Esophagus muscularis mucosa (tissue), 4 donors: ENCODE results near the gene SENP8. TPM values are rescaled to one million over a fixed set of nuclear protein-coding genes. Genes with fewer than 3 reads are reported as not detected.

Experiments
- DNase-seq: peaks from one replicate; pipeline ENCODE4 v3.0.0-alpha.2; 2017; ENCODE audit errors: extremely low spot score
- H3K27ac ChIP-seq, 4 donors: fragments of 200-600 bp; sonication (generic); replicated peaks in 1 of 4; 1 replicate in 3 of 4; 2 replicates in 1 of 4; pipeline ENCODE4 v1.5.1; 2016 to 2019; ENCODE audit warnings: mild to moderate bottlenecking in 1 of 4
- H3K27me3 ChIP-seq, 4 donors: fragments of 200-600 bp; sonication (generic); one replicate each; pipeline versions ENCODE4 v1.5.1 to v1.6.0; 2016 to 2019
- H3K36me3 ChIP-seq, 4 donors: fragments of 200-600 bp; sonication (generic); one replicate each; pipeline ENCODE4 v1.5.1; 2016 to 2019
- H3K4me1 ChIP-seq, 4 donors: fragments of 200-600 bp; sonication (generic); one replicate each; pipeline ENCODE4 v1.5.1; 2016 to 2019
- H3K4me3 ChIP-seq, 4 donors: fragments of 200-600 bp; sonication (generic); 1 replicate in 2 of 4; 2 replicates in 2 of 4; pipeline ENCODE4 v1.5.1; 2016 to 2019; ENCODE audit warnings: mild to moderate bottlenecking in 4 of 4, moderate library complexity in 1 of 4
- H3K9me3 ChIP-seq, 4 donors: fragments of 200-600 bp; sonication (generic); 1 replicate in 3 of 4; 2 replicates in 1 of 4; pipeline ENCODE4 v1.5.1; 2016 to 2019
- EP300 ChIP-seq: sonication (generic); formaldehyde crosslinking; IDR thresholded peaks from one replicate; pipeline ENCODE4 v1.6.1; 2017; ENCODE audit warnings: antibody characterized with exemption
- POLR2A ChIP-seq: fragments of 450-650 bp; IDR thresholded peaks from one replicate; pipeline ENCODE4 v1.6.1; 2017; ENCODE audit warnings: antibody characterized with exemption, moderate library complexity, mild to moderate bottlenecking, low read depth
- POLR2AphosphoS5 ChIP-seq, 2 donors: sonication (generic); formaldehyde crosslinking; IDR thresholded peaks; one replicate each; pipeline ENCODE4 v1.6.1; 2017; ENCODE audit warnings: antibody characterized with exemption in 2 of 2
- WGBS: methylation state at CpG from one replicate; pipeline ENCODE4 v1.1.5; 2018; 5-methylcytosine and 5-hydroxymethylcytosine counted together
- intact Hi-C: fragments of 100-400 bp; cut with DNase I; formaldehyde crosslinking; loops from one replicate; pipeline ENCODE4 v1.15.1; 2023
- total RNA-seq, 4 donors: library from RNA; depleted of rRNA; stranded (reverse); fragments of >200 nt; gene quantifications; one replicate each; pipeline versions ENCODE4 v1.1.0 to v1.2.1, GENCODE V29; 2016
- TF ChIP-seq, protein P1 (sequence below), 3 experiments: fragments of 200-600 bp in 2 of 3; fragments of 450-650 bp in 1 of 3; sonication (generic) in 2 of 3; IDR thresholded peaks; one replicate each; pipeline ENCODE4 v1.5.1; 2017 to 2019; ENCODE audit warnings: antibody characterized with exemption in 3 of 3, mild to moderate bottlenecking in 2 of 3, moderate library complexity in 1 of 3

The SENP8 gene
- total RNA-seq, 4 donors from 2014 or later, result 1.7 to 2.4 (median 2.0) TPM

DNA sequence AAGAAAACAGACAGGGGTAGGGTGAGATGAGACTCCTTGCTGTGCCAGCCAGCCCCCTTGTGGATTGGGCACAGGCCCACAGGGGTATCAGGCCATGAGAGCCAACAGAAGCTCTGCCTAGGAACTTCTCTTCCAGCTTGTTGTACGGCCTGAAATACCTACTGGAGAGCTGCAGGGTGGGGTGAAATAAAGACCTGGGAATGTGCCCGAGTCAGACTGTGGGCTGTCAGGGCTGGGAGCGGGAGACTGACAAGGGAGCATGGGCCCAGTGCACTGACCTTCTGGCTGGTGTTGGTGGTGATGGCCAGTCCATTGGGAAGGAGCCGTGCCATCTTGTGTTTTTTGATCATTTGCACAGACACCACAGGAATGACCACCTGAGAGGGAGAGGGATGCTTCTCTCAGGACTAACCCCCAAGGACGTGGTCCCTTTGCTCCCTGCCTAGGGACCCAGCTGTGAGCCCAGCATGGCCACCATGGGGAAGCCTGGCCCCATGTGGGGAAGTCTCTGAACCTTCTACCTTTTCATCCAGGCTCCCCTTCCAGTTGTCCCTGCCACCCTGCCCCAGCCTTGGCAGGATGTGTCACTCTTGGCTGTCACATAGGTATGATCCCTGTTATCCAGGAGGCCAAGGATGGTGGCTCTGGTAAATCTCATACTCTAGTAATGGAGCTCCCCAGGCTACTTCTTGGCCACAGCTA, 48.7 kb downstream of the SENP8 start:
- DNase-seq, result no peak
- intact Hi-C loops, result no loop called here
- H3K4me3 ChIP-seq, result no peak overlapping the region
- H3K4me1 ChIP-seq, result no peaks in the 10 kb centered on the region
- H3K36me3 ChIP-seq, result no peaks in the 10 kb centered on the region
- no peaks in the 10 kb centered on the region for H3K9me3 ChIP-seq
- WGBS, result 94% methylated on average over 5 of the region's 5 CpGs
- H3K27ac ChIP-seq, result no peak overlapping the region
- H3K27me3 ChIP-seq, result peaks cover 0 to 18% (median 0%) of the 10 kb centered on the region in 4 donors
- TF ChIP-seq POLR2AphosphoS5 (IDR thresholded peaks at IDR 0.05), result no peak
- TF ChIP-seq POLR2A, result no peak
- no peak for TF ChIP-seq EP300
- TF ChIP-seq, protein P1, sequence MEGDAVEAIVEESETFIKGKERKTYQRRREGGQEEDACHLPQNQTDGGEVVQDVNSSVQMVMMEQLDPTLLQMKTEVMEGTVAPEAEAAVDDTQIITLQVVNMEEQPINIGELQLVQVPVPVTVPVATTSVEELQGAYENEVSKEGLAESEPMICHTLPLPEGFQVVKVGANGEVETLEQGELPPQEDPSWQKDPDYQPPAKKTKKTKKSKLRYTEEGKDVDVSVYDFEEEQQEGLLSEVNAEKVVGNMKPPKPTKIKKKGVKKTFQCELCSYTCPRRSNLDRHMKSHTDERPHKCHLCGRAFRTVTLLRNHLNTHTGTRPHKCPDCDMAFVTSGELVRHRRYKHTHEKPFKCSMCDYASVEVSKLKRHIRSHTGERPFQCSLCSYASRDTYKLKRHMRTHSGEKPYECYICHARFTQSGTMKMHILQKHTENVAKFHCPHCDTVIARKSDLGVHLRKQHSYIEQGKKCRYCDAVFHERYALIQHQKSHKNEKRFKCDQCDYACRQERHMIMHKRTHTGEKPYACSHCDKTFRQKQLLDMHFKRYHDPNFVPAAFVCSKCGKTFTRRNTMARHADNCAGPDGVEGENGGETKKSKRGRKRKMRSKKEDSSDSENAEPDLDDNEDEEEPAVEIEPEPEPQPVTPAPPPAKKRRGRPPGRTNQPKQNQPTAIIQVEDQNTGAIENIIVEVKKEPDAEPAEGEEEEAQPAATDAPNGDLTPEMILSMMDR (IDR thresholded peaks at IDR 0.05), result no peak

DNA sequence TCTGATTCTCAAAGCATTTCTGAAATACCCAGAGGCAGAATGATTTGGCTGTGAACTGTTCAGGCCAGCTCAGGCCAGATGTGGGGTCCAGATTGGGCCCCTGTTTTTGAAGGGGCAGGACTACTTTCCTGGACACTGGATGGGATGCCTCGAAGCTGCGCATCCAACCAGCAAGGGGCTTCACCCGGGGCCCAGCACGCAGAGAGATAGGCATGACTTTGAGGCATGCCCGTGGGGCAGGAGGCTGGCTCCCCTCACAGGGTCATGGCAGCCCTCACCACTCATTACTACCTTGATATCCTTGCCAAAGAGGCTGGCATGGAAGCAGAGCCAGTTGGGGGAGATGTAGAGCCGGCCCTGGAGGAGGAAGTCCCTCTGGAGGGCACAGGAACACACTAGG, 49.2 kb downstream of the SENP8 start:
- Histone ChIP-seq H3K27ac (no peak overlapping the region), H3K4me3 (no peak overlapping the region), H3K9me3 (no peaks in the 10 kb centered on the region), H3K4me1 (no peaks in the 10 kb centered on the region), H3K27me3 (peaks cover 0 to 18% (median 0%) of the 10 kb centered on the region in 4 donors), H3K36me3 (no peaks in the 10 kb centered on the region)
- intact Hi-C loops, result no loop called here
- TF ChIP-seq POLR2AphosphoS5 (IDR thresholded peaks at IDR 0.05) (no peak), EP300 (no peak), POLR2A (no peak)
- TF ChIP-seq, protein P1 (IDR thresholded peaks at IDR 0.05), result no peak
- no peak for DNase-seq
- 92% methylated on average over 6 of the region's 6 CpGs for WGBS

DNA sequence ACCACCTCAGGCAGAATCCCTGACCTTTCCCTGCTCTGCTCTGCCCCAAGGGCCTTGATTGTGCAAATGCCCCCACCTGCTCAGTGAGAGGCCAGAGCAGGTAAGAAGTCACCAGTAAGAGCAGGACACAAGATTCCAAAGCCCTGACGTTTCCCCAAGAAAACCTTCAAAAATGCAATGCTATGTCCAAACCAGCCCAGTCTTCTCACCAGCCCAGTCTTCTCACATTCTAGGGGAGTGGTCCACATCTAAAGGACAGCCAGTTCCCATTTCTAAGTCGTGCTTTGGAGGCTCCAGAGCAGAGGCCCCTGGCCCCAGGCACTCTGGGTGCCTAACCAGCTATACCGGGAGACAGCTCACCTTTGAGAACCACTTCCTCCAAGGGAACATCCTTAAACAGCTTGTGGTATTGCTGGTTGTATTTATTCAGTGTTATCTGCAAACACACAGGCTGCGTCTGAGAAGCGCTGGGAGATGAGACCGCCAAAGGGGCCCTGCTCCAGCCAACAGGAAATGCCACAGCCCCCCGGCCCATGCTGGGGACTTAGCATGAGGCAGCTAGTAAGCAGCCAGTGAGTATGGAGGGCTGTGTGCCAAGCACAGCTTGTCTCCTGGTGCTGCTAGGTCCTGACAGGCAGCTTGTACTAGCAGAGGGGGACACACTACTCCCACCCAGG, 50.1 kb downstream of the SENP8 start:
- H3K4me1 ChIP-seq, result no peaks in the 10 kb centered on the region
- H3K36me3 ChIP-seq, result no peaks in the 10 kb centered on the region
- intact Hi-C loops, result no loop called here
- H3K27me3 ChIP-seq, result peaks cover 0 to 18% (median 0%) of the 10 kb centered on the region in 4 donors
- no peak overlapping the region for H3K27ac ChIP-seq
- DNase-seq, result no peak
- no peaks in the 10 kb centered on the region for H3K9me3 ChIP-seq
- H3K4me3 ChIP-seq, result no peak overlapping the region
- 53% methylated on average over 7 of the region's 7 CpGs for WGBS
- TF ChIP-seq, protein P1 (IDR thresholded peaks at IDR 0.05), result no peak
- TF ChIP-seq POLR2A, result no peak
- no peak for TF ChIP-seq EP300
- TF ChIP-seq POLR2AphosphoS5 (IDR thresholded peaks at IDR 0.05), result no peak

DNA sequence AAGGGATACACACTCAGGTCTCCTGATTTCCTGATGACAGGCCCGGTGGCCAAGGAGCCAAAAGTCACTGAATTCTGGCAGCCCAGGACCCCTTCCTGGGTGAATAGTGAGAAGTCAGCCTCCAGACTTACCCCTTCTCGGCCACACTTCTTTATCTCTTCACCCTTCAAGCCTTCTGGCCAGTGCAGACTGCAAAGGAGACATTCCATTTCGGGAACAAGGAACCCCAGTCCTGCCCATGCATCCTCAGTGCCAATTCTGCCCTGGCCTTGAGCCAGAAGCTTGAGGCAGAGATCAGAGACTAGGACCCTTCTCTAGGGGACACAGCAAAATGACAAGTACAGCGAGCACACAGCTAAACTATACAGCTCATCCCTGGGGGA, 50.6 kb downstream of the SENP8 start:
- TF ChIP-seq EP300 (no peak), POLR2A (no peak), POLR2AphosphoS5 (IDR thresholded peaks at IDR 0.05) (no peak)
- TF ChIP-seq, protein P1 (IDR thresholded peaks at IDR 0.05), result no peak
- no peaks in the 10 kb centered on the region for H3K4me1 ChIP-seq
- DNase-seq, result no peak
- no peaks in the 10 kb centered on the region for H3K9me3 ChIP-seq
- no peak overlapping the region for H3K27ac ChIP-seq
- no peak overlapping the region for H3K4me3 ChIP-seq
- WGBS, result 89% methylated on average over 3 of the region's 4 CpGs
- intact Hi-C loops, result no loop called here
- H3K36me3 ChIP-seq, result no peaks in the 10 kb centered on the region
- peaks cover 0 to 18% (median 0%) of the 10 kb centered on the region in 4 donors for H3K27me3 ChIP-seq
